ENCODE data around the gene PGM1.

DNA sequence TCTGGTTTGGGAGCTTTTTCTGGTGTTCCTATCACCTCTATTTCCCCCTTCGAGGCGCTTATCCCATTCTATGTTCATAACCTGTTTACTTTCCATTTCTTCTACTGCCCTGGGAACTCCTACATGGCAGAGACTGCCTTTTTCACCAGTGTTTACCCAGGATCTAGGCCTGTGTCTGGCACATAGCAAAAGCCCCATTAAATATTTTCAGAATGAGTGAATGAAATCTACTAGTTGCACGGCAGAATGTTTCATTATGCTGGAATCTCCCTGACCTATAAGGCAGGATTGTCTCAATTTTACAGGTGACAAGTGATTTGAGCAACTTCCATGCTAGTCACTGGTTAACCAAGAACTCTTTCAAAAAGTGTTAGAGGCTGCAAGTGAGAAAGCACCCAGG lies 70.1 kb downstream of the PGM1 start:
- no peak for TF ChIP-seq EZH2 (IDR thresholded peaks at IDR 0.05; ENCODE audit: insufficient read depth, low read length)
- TF ChIP-seq, protein P1, sequence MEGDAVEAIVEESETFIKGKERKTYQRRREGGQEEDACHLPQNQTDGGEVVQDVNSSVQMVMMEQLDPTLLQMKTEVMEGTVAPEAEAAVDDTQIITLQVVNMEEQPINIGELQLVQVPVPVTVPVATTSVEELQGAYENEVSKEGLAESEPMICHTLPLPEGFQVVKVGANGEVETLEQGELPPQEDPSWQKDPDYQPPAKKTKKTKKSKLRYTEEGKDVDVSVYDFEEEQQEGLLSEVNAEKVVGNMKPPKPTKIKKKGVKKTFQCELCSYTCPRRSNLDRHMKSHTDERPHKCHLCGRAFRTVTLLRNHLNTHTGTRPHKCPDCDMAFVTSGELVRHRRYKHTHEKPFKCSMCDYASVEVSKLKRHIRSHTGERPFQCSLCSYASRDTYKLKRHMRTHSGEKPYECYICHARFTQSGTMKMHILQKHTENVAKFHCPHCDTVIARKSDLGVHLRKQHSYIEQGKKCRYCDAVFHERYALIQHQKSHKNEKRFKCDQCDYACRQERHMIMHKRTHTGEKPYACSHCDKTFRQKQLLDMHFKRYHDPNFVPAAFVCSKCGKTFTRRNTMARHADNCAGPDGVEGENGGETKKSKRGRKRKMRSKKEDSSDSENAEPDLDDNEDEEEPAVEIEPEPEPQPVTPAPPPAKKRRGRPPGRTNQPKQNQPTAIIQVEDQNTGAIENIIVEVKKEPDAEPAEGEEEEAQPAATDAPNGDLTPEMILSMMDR (IDR thresholded peaks at IDR 0.05; ENCODE audit: insufficient read depth, low read depth, low read length): no peak
